SU-DHL-6 (cell line): ENCODE results near the gene AFG1L.
A peak's percentile ranks its signal among the peaks of the same experiment; 100 is the strongest.

Experiments used
- H2AFZ ChIP-seq: fragments of 200-600 bp; sonication (generic); 2 replicates; pipeline ENCODE4 v1.6.1; 2014; ENCODE audit warnings: low read depth, mild to moderate bottlenecking, moderate library complexity, mixed read lengths, antibody characterized with exemption, low read length; ENCODE audit not compliant: severe bottlenecking
- H3F3A ChIP-seq: fragments of 200-600 bp; shearing (Covaris generic); 2 replicates; pipeline ENCODE4 v1.6.0; 2016; ENCODE audit warnings: antibody characterized with exemption, mild to moderate bottlenecking; ENCODE audit not compliant: insufficient read depth
- H3K27ac ChIP-seq: fragments of 200-600 bp; sonication (generic); 2 replicates; pipeline ENCODE4 v1.5.1; 2016; ENCODE audit warnings: low read depth, mild to moderate bottlenecking, low read length, moderate library complexity, mixed read lengths
- H3K27me3 ChIP-seq: fragments of 200-600 bp; sonication (generic), shearing (Covaris generic); 2 replicates; pipeline ENCODE4 v1.6.0; 2014; ENCODE audit warnings: mild to moderate bottlenecking, low read length
- H3K36me3 ChIP-seq: fragments of 200-600 bp; sonication (generic); 2 replicates; pipeline ENCODE4 v1.6.1; 2014; ENCODE audit warnings: mild to moderate bottlenecking, low read length, mixed read lengths
- H3K4me2 ChIP-seq: fragments of 300-600, 200-600 bp; shearing (Covaris generic), sonication (generic); 2 replicates; pipeline ENCODE4 v1.6.0; 2014; ENCODE audit warnings: low read length, low read depth, mild to moderate bottlenecking; ENCODE audit not compliant: poor library complexity, severe bottlenecking
- H3K4me3 ChIP-seq: fragments of 200-600 bp; sonication (generic); 2 replicates; pipeline ENCODE4 v1.5.1; 2014; ENCODE audit warnings: antibody characterized with exemption, low read length, mild to moderate bottlenecking, mixed read lengths; ENCODE audit not compliant: insufficient read depth, poor library complexity, severe bottlenecking
- H3K79me2 ChIP-seq: fragments of 200-600 bp; sonication (generic); 2 replicates; pipeline ENCODE4 v1.6.1; 2014; ENCODE audit warnings: mild to moderate bottlenecking, low read length, moderate library complexity; ENCODE audit not compliant: insufficient read depth
- H3K9ac ChIP-seq: fragments of 200-600 bp; sonication (generic); 2 replicates; pipeline ENCODE4 v1.7.0; 2014; ENCODE audit warnings: mild to moderate bottlenecking, low read length
- H3K9me2 ChIP-seq: fragments of 200-600 bp; sonication (generic); replicated peaks from 2 replicates; pipeline ENCODE4 v1.6.1; 2014; ENCODE audit warnings: low read length; ENCODE audit not compliant: insufficient read depth
- H3K9me3 ChIP-seq: fragments of 200-600 bp; sonication (generic); 2 replicates; pipeline ENCODE4 v1.6.1; 2014; ENCODE audit warnings: low read length, mixed read lengths; ENCODE audit not compliant: insufficient read depth
- H4K20me1 ChIP-seq: fragments of 200-600 bp; sonication (generic); 2 replicates; pipeline ENCODE4 v1.6.1; 2014; ENCODE audit warnings: low read depth, mild to moderate bottlenecking, antibody characterized with exemption, low read length, moderate library complexity, mixed read lengths
- EZH2phosphoT487 ChIP-seq: fragments of 200-600 bp; sonication (generic), shearing (Covaris generic); conservative IDR thresholded peaks from 2 replicates; pipeline ENCODE4 v1.6.1; 2018; ENCODE audit warnings: mild to moderate bottlenecking, antibody characterized with exemption, low read length, moderate library complexity, mixed read lengths
- TF ChIP-seq, protein P1 (sequence below): fragments of 200-600 bp; sonication (generic); IDR thresholded peaks from one replicate; pipeline ENCODE4 v1.5.1; 2017; ENCODE audit warnings: antibody characterized with exemption, mild to moderate bottlenecking, low read length, moderate library complexity; ENCODE audit not compliant: insufficient read depth, poor library complexity, severe bottlenecking

AFG1L gene

DNA sequence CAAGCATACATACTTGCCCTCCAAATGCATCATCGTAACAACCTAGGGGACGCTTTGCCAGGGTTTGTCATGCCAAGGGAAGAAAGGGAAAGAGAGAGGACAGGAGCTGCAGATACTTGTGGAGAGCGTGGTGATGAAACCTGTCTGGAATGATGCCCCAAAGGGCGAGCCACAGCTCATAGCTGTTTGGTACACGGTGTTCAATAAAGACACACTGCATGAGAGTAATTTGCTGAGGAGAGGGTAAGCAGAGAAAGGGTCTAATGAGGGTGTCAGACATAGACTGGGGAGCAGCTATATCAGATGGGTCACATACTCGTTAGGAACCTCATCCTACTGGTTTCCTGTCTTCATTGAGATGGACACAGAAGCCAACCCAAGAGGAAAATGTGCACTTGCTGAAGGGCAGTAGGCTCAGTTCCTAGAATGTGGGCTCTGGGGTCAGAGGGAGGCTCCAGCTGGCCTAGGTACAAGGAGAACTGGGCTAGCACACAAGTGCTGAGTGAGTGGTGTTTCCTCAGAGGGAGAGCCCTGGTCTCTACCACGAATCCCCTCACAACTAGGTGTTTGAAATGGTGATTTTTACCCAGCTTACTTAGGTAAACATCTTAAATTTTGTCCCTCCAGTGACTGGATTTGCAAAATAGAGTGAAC is 260.7 kb downstream of the AFG1L start:
- Histone ChIP-seq H2AFZ (no peak overlapping the region), H3K36me3 (no peaks in the 10 kb centered on the region), H4K20me1 (no peaks in the 10 kb centered on the region), H3K4me3 (no peak overlapping the region), H3K79me2 (no peaks in the 10 kb centered on the region), H3K4me2 (no peak overlapping the region), H3K27me3 (no peaks in the 10 kb centered on the region), H3K9ac (no peak overlapping the region), H3K27ac (no peak overlapping the region), H3F3A (peaks cover 4% of the 10 kb centered on the region; the same call in 1 of the 2 replicates), H3K9me3 (no peaks in the 10 kb centered on the region), H3K9me2 (no peaks in the 10 kb centered on the region)
- TF ChIP-seq, protein P1, sequence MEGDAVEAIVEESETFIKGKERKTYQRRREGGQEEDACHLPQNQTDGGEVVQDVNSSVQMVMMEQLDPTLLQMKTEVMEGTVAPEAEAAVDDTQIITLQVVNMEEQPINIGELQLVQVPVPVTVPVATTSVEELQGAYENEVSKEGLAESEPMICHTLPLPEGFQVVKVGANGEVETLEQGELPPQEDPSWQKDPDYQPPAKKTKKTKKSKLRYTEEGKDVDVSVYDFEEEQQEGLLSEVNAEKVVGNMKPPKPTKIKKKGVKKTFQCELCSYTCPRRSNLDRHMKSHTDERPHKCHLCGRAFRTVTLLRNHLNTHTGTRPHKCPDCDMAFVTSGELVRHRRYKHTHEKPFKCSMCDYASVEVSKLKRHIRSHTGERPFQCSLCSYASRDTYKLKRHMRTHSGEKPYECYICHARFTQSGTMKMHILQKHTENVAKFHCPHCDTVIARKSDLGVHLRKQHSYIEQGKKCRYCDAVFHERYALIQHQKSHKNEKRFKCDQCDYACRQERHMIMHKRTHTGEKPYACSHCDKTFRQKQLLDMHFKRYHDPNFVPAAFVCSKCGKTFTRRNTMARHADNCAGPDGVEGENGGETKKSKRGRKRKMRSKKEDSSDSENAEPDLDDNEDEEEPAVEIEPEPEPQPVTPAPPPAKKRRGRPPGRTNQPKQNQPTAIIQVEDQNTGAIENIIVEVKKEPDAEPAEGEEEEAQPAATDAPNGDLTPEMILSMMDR: no peak
- no peak for TF ChIP-seq EZH2phosphoT487

DNA sequence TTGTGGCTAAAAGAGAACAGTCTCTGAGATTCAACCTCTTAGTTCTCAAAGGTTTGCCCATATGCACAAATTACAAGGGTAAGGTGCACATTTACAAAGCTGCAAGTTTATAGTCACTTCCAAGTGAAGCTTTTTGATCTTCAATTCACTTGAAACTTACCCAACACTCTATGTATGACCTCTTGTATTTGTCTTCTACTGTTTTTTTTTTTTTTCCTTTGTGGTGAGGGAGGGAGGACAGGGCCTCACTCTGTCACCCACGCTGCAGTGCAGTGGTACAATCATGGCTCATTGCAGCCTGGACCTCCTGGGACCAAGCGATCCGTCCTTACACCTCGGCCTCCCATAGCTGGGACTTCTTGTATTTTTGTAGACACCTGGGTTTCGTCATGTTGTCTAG is 261.4 kb downstream of the AFG1L start:
- peaks cover 4% of the 10 kb centered on the region; the same call in 1 of the 2 replicates for H3F3A ChIP-seq
- H3K9me2 ChIP-seq: no peaks in the 10 kb centered on the region
- no peaks in the 10 kb centered on the region for H3K79me2 ChIP-seq
- no peak overlapping the region for H2AFZ ChIP-seq
- H4K20me1 ChIP-seq: no peaks in the 10 kb centered on the region
- no peak overlapping the region for H3K4me3 ChIP-seq
- no peak overlapping the region for H3K4me2 ChIP-seq
- H3K9ac ChIP-seq: no peak overlapping the region
- H3K36me3 ChIP-seq: no peaks in the 10 kb centered on the region
- H3K27ac ChIP-seq: no peak overlapping the region
- no peaks in the 10 kb centered on the region for H3K9me3 ChIP-seq
- no peak for TF ChIP-seq EZH2phosphoT487
- TF ChIP-seq, protein P1: no peak
- no peaks in the 10 kb centered on the region for H3K27me3 ChIP-seq

DNA sequence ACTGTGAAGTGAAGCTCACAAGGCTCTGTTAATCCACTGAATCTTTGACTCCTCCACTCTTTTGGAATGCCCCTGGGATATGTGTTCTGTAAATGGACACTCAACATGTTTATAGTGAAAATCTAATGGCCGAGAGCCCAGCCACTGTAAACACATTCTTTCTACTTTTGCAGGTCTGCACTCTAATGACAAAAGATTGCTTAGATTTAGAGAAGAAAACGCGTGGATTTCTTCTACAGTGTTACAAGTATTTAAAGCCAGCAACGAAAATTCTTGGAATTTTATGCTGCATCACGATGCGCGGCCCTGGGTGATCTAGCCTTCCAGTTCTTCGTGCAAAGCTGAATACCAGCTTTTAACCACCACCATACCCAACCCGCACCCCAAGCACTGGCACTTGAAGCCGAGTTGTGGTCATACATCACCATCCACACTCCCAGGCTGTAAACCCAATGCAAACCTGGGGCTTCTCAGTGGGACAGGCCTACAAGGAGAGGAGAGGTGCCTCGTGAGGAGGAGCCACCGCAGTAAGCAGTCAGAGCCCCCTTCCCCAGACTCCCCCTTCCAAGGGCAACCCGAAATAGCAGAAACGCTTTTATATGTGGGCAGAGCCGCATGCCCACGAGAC is 262.1 kb downstream of the AFG1L start:
- no peaks in the 10 kb centered on the region for H3K36me3 ChIP-seq
- H3K27me3 ChIP-seq: no peaks in the 10 kb centered on the region
- peak overlapping the region; percentile 70 for H2AFZ ChIP-seq
- H3K9ac ChIP-seq: peak overlapping the region; percentile 85
- TF ChIP-seq, protein P1: no peak
- no peak for TF ChIP-seq EZH2phosphoT487
- H3K27ac ChIP-seq: no peak overlapping the region
- no peaks in the 10 kb centered on the region for H3K79me2 ChIP-seq
- no peaks in the 10 kb centered on the region for H3K9me3 ChIP-seq
- peak overlapping the region; percentile 92 for H3K4me2 ChIP-seq
- no peaks in the 10 kb centered on the region for H3K9me2 ChIP-seq
- H3K4me3 ChIP-seq: peak overlapping the region; percentile 92
- H4K20me1 ChIP-seq: no peaks in the 10 kb centered on the region
- H3F3A ChIP-seq: peaks cover 4% of the 10 kb centered on the region; the same call in 1 of the 2 replicates
